ENCODE results near the gene KIF5C. TPM values are rescaled to one million over a fixed set of nuclear protein-coding genes. Genes with fewer than 3 reads are reported as not detected.

The KIF5C gene
- total RNA-seq, 1 experiment from 2014 or later = 0.21 TPM

DNA sequence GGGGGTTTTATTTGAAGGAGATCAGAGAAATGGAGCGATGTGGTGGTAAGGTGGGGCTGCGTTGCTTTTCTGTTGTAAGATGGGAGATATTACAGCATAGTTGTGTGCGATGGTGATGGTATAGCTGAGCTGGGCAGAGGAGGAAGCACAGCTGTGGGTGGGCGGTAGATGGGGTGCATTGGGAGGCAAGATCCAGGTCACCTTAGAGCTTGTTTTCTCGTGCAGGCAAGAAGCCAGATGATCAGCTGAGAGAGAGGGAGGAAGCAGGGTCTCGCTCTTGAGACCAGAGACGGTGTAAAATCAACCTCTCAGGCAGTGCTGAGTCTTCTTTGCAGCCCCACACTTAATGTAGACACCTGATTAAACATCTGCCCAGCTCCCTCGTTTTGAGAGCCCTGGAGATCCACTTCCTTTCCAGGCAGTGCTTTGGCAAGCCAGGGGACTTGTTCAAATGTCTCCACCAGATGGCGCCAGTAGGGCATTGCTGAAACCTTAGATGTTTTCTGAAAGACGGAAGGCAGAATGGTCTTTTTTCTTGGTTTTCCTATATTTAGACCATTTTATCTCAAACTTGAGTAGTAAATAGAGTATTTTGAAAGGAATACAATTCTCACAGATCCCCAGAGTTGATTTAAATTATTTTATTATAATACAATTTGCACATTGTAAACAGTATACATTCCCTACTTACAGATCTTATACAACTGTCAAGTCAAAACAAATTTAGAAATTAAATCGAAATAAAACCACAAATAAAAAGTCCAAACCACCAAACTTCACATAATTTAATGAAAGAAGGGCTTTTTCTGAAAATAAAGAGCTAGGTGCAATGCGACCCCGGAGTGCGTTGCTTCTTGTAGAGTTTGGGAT, 142.3 kb downstream of the KIF5C start:
- CTCF ChIA-PET = interaction anchor here (0.6 to 6.1 kb wide), 83 partner anchors 9 to 1081 kb away, joined by 3 to 144 read pairs (median 3); partner anchors contain the start of gene LYPD6B
- Mint-ChIP-seq H3K4me3 (ENCODE audit: unreplicated experiment) (no peak overlapping the region), H3K27ac (ENCODE audit: low read depth, unreplicated experiment) (peak overlapping the region; percentile 3), H3K4me1 (ENCODE audit: insufficient read depth, unreplicated experiment) (no peaks in the 10 kb centered on the region), H3K36me3 (ENCODE audit: insufficient read depth, unreplicated experiment) (no peaks in the 10 kb centered on the region), H3K27me3 (ENCODE audit: insufficient read depth, unreplicated experiment) (peaks cover 23% of the 10 kb centered on the region), H3K9me3 (ENCODE audit: unreplicated experiment) (no peaks in the 10 kb centered on the region)
- intact Hi-C loops (cut with micrococcal nuclease) = loop anchor here (1.0 to 5.0 kb wide), 3 partner anchors 296 to 544 kb away; no protein-coding TSS in a partner anchor
- peak; percentile 79 for DNase-seq (ENCODE audit: unreplicated experiment)
- peak; percentile 83 for TF ChIP-seq CTCF (IDR thresholded peaks at IDR 0.05; ENCODE audit: unreplicated experiment)
- no TSS peak for BruUV-seq (replicated peaks)
- POLR2A ChIA-PET = interaction anchor here (0.6 to 1.4 kb wide), 6 partner anchors 13 to 549 kb away, joined by 3 to 4 read pairs (median 4); no protein-coding TSS in a partner anchor

- no TSS peak for BruUV-seq (replicated peaks)
- H3K4me1 Mint-ChIP-seq (ENCODE audit: insufficient read depth, unreplicated experiment) = no peaks in the 10 kb centered on the region
- no peak for DNase-seq (ENCODE audit: unreplicated experiment)
- no peak for TF ChIP-seq CTCF (IDR thresholded peaks at IDR 0.05; ENCODE audit: unreplicated experiment)
- H3K9me3 Mint-ChIP-seq (ENCODE audit: unreplicated experiment) = no peaks in the 10 kb centered on the region
- ChIA-PET POLR2A (interaction anchor here (0.6 to 1.2 kb wide), 3 partner anchors 12 to 292 kb away, joined by 3 to 4 read pairs (median 3); no protein-coding TSS in a partner anchor), CTCF (interaction anchor here (0.6 to 6.1 kb wide), 18 partner anchors 8 to 554 kb away, joined by 3 to 144 read pairs (median 10); no protein-coding TSS in a partner anchor)
- H3K27ac Mint-ChIP-seq (ENCODE audit: low read depth, unreplicated experiment) = no peak overlapping the region
- no peaks in the 10 kb centered on the region for H3K36me3 Mint-ChIP-seq (ENCODE audit: insufficient read depth, unreplicated experiment)
- H3K27me3 Mint-ChIP-seq (ENCODE audit: insufficient read depth, unreplicated experiment) = peaks cover 23% of the 10 kb centered on the region
- H3K4me3 Mint-ChIP-seq (ENCODE audit: unreplicated experiment) = no peak overlapping the region
- intact Hi-C loops (cut with micrococcal nuclease) = loop anchor here (5.0 kb wide), 1 partner anchor 473 kb away; no protein-coding TSS in a partner anchor
Observed at GRCh38 chr2:149018981-149019380, 144.0 kb downstream of the KIF5C start.

DNA sequence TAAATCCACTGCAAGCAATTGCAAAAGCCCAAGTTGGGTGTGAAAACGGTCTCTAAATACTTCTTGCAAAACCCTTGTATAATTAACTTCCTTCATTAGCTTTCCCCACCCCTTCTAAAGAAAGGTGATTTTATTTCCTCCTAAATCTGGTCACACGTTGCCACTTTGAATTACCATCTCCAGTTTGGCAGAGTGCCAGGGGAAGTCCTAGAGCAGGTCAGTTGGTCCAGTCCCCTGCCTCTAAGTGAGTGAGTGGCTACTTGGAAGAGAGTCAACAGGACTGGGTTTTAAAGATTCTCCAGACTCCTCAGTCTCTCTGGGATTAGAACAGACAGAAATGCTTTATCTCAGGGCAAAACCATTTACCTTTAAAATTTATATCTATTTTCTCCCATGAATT, 144.7 kb downstream of the KIF5C start:
- no peak overlapping the region for H3K4me3 Mint-ChIP-seq (ENCODE audit: unreplicated experiment)
- no peaks in the 10 kb centered on the region for H3K36me3 Mint-ChIP-seq (ENCODE audit: insufficient read depth, unreplicated experiment)
- no peak for DNase-seq (ENCODE audit: unreplicated experiment)
- POLR2A ChIA-PET = interaction anchor here (0.6 to 0.8 kb wide), 2 partner anchors 12 to 32 kb away, joined by 3 to 4 read pairs; no protein-coding TSS in a partner anchor
- H3K4me1 Mint-ChIP-seq (ENCODE audit: insufficient read depth, unreplicated experiment) = peaks cover 5% of the 10 kb centered on the region
- TF ChIP-seq CTCF (IDR thresholded peaks at IDR 0.05; ENCODE audit: unreplicated experiment) = no peak
- no peak overlapping the region for H3K27ac Mint-ChIP-seq (ENCODE audit: low read depth, unreplicated experiment)
- BruUV-seq (replicated peaks) = no TSS peak
- CTCF ChIA-PET = interaction anchor here (0.6 to 6.1 kb wide), 9 partner anchors 9 to 553 kb away, joined by 3 to 144 read pairs (median 34); no protein-coding TSS in a partner anchor
- H3K27me3 Mint-ChIP-seq (ENCODE audit: insufficient read depth, unreplicated experiment) = peaks cover 23% of the 10 kb centered on the region
- intact Hi-C loops (cut with micrococcal nuclease) = loop anchor here (5.0 kb wide), 1 partner anchor 473 kb away; no protein-coding TSS in a partner anchor
- no peaks in the 10 kb centered on the region for H3K9me3 Mint-ChIP-seq (ENCODE audit: unreplicated experiment)

GRCh38 chr2:149020432-149020851, 145.4 kb downstream of the KIF5C start:
- Mint-ChIP-seq H3K27me3 (ENCODE audit: insufficient read depth, unreplicated experiment) (peaks cover 20% of the 10 kb centered on the region), H3K9me3 (ENCODE audit: unreplicated experiment) (no peaks in the 10 kb centered on the region), H3K4me3 (ENCODE audit: unreplicated experiment) (no peak overlapping the region), H3K27ac (ENCODE audit: low read depth, unreplicated experiment) (no peak overlapping the region), H3K36me3 (ENCODE audit: insufficient read depth, unreplicated experiment) (no peaks in the 10 kb centered on the region), H3K4me1 (ENCODE audit: insufficient read depth, unreplicated experiment) (peaks cover 5% of the 10 kb centered on the region)
- CTCF ChIA-PET = interaction anchor here (0.8 kb wide), 1 partner anchor 12 kb away, joined by 3 read pairs; no protein-coding TSS in a partner anchor
- DNase-seq (ENCODE audit: unreplicated experiment) = peak; percentile 30
- intact Hi-C loops (cut with micrococcal nuclease) = no loop called here
- TF ChIP-seq CTCF (IDR thresholded peaks at IDR 0.05; ENCODE audit: unreplicated experiment) = no peak
- no TSS peak for BruUV-seq (replicated peaks)
- POLR2A ChIA-PET = no interaction called here

Measured in MCF 10A (cell line).